Umbilical cord (tissue), 2 donors: ENCODE results near the gene FRS2. TPM values are rescaled to one million over a fixed set of nuclear protein-coding genes. Genes with fewer than 3 reads are reported as not detected.
A peak's percentile ranks its signal among the peaks of the same experiment; 100 is the strongest.
"Not testable (repeated sequence)": the region's sequence is repeated elsewhere in the genome, so short reads cannot be mapped to it uniquely, and the experiment has no call there.

Experiments used
- DNase-seq: peaks from one replicate; pipeline ENCODE4 v3.0.0-alpha.2; 2015; ENCODE audit warnings: low spot score
- total RNA-seq: library from RNA; depleted of rRNA; stranded (reverse); fragments of >200 nt; gene quantifications from one replicate; pipeline ENCODE4 v1.2.3, GENCODE V29; 2014; ENCODE audit warnings: low replicate concordance; ENCODE audit not compliant: insufficient read depth

The FRS2 gene
- total RNA-seq, 1 donor from 2014 or later: 84.0 TPM

DNA sequence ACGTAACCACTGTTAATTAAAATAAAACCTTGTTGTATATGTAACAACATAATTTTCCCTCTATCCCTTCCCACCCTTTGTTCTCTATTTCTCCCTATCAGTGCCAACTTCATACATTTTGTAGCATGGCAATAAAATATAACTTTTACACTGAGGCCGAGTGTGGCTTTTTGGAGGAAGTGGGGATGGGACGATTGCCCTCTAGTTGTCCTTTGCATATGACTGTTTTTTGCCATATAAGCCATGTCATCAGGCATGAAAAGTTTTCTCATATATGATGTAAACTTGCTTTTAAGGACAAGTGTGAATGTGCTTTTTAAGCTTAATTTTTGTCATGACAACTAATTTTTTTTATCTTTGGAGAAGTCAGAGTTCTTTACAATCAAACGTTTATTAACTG lies 108.8 kb downstream of the FRS2 start:
- DNase-seq: no peak

DNA sequence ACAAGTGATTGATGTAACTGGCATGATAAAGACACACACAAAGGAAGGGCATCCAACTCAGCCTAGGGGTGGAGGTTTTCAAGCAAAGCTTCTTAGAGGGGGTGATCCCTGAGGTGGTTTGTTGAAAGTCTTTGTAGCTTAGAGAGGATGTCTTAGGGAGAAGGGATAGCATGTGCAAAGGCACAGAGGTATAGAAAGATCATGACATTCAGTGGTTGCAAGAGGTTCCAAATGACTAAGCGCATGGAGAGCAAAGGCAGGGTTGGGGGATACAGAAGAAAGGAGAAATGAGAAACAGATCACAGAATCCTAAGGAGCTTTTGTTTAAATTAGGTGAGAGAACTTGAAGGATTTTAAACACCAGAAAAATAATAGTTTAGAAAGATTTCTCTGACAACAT lies 109.9 kb downstream of the FRS2 start:
- no peak for DNase-seq

DNA sequence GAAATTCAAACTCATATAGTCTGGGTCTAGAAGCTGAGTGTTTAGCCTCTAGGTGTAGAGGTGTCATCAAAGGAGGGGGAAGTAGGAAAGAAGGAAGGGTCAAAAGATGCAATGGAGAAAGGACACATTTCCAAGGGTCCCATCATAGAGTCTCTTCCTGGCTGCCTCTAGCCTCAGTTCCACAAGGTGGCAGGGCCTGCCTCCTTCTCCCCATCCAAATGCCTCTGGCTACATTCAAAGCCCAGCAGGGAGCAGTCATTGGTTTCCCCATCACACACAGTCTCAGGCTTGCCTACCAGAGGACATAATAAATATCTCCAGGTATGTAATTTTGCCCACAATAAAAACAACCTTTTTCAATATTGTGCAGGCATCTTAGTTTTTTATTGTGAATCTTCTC lies 113.0 kb downstream of the FRS2 start:
- DNase-seq: peak; percentile 20

DNA sequence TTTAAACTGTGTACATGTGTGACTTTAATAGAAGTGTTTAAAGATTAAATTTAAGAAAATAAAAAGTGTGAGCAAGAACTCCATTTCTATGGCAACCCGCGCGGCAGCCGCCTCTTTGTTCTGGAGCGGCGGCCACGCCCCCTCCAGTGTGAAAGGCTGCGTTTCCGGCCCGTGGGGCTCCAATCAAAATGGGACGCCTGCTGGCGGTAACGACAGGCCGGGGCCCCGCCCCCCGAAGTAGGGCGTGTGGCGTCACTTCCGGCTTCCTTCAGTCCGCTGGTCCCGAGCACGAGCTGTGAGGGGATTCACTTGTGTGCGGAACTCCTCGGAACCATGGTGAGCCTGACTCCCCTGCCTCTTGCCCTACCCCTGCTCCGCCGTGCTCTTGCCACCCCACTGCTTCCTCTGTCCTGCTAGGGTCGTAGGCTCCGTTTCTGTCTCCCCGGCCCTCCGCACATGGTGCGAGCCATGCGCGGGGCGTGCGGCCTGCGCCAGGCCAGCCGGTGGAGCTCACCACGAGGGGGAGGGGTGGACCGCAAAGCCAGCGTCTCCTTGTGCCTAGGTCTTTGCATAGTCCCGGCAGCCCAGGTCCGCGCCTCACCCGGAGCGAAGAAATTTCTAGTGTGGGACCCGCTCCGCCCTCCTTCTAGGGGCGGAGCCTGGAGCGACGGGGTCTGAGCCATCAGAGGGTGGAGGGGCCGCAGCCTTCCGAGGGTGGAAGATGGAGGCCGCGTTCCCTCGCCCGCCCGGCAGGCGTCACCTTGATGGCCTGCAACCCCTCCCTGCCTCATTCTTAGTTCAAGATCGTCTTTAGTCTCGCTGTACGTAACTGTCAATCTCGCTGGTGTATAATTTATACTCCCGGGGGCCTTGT lies 115.2 kb downstream of the FRS2 start, which contains the start of gene CCT2:
Gene CCT2 (plus strand): TSS at position 271 of the 874 bp plus-strand sequence. CDS start 63 bp downstream, at position 334.
- peak; percentile 98 for DNase-seq

DNA sequence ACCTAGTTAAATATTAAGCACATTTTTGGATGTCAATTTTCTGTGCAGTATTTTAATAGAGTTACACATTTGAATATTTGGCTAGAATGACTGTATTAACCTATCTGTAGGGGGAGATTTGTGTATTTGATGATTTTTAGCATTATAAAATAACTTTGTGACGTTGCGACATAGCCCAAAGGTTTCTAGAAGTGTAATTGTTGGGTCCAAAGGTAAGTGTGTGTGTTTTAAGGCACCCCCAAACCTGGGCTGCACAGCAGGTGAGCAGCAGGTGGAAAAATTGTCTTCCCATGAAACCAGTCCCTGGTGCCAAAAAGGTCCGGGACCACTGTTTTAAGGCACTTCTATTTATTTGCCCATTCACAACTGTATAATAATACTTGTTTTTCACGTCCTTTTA lies 118.3 kb downstream of the FRS2 start:
- DNase-seq: no peak

DNA sequence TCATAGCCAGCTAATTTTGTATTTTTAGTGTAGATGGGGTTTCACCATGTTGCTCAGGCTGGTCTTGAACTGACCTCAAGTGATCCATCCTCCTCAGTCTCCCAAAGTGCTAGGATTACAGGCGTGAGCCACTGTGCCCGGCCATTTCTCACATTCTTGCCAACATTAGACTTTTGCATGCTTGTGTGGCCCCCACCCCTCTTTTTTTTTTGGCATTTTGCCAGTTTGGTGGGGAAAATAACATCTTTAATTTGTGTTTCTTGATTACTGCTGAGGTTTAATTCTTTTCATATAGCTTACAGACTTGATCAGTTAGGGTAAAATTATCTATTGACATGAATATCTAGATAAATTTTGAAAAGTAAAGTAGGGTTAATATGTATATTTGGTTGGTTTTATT lies 118.9 kb downstream of the FRS2 start:
- DNase-seq: no peak

DNA sequence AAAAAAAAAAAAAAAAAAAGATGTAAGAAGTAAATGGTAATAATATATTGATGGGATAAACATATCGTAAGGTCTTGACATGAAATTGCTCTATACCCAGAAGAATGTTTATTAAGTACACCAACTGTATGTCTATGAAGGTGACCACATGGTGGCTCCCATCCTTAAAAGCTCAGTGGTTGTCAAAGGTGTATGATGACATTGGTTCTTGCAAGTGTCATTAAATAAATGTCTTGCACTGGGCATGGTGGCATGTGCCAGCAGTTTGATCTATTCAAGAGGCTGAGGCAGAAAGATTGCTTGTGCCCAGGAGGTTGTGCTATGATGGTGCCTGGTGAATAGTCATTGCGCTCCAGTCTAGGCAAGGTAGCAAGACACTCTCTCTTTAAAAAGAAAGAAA lies 125.5 kb downstream of the FRS2 start:
- DNase-seq: no peak

DNA sequence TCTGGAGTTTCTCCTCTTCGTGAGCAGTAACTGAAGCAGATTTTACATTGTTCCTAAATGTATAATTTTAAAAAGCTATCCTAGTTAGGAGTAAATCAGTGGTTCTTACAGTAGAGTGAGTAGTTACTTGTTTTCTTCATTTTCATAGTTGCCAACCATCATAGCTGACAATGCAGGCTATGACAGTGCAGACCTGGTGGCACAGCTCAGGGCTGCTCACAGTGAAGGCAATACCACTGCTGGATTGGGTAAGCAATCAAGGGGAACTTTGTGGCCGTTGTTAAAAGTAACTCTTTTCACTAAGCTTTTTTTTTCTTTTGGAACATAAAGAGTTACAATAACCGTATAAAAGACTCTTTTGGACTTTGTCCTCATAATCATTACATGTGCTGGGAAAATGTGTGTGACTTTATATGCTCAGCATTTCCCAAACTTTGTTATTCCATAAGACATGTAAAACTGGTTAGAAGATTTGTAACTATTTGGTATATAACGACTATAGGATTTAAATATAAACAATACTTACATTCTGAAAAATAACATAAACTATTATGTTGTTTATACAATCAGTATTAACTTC lies 128.1 kb downstream of the FRS2 start:
- DNase-seq: no peak

DNA sequence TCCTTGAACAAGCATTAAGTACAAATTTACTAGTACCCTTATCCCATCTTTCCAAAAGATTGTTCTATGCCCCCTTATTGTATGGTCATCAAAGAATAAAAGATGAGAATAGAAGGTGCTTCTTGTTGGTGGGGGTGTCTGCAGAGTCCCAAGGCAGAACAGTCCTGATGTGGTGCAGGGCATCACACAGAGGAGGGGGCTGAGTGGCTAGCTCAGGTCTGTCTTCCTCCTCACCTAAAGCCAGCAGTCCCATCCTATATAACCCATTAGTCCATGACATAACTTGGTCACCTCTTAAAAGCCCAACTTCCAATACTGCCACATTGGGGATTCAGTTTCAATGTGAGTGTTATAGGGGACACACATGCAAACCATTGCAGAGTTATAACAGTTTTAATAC lies 130.6 kb downstream of the FRS2 start:
- DNase-seq: no peak

DNA sequence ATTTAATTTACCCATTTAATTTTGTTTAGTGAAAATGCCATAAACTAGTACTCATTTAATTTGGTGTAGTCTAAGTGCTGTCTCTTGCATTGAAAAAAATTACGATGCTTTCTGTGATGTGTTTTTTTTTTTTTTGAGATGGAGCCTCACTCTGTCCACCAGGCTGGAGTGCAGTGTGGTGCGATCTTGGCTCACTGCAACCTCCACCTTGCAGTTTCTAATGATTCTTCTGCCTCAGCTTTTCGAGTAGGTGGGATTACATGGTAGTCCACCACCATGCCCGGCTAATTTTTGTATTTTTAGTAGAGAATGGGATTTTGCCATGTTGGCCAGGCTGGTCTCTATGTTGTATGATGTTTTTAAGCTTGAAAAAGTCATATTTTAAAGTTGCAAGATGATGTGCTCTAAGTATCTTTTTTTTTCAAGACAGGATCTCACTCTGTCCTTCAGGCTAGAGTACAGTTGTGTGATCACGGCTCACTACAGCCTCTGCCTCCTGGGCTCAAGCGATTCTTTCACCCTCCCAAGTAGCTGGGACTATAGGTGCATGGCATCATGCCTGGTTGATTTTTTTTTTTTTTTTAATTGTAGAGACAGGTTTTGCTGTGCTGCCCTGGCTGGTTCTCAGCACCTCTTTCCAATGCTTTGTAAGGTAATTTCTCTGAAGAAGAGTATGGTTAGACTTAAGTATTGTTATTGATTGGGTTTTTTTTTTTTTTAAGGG lies 131.9 kb downstream of the FRS2 start:
- DNase-seq: no peak

DNA sequence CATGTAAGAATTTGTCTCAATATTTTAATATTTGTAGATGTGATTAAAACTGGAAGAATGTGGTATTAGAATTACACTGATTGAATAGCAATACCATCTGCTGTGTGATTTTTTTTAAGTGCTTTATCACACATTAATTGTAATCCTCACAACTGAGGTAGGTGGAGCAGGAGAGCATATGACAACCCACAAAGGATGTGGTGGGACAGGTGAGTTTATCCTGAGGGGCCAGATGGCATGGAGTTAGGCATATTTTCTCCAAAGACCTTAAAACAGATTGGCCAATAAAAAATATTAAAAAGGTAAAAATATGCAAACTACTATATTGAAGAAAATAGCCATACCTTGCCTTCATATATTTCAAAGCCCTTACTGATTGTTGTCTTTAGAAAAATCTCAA lies 132.8 kb downstream of the FRS2 start:
- no peak for DNase-seq

DNA sequence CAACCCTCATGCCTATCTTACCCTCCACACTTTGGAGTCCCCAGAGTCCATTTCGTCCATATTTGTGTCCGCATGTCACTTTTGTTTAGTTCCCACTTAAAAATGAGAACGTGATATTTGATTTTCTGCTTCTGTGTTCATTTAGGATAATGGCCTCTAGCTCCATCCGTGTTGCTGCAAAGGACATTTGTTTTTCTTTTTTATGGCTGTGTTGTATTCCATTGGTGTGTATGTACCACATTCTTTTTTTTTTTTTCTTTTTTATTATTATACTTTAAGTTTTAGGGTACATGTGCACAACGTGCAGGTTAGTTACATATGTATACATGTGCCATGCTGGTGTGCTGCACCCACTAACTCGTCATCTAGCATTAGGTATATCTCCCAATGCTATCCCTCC lies 133.4 kb downstream of the FRS2 start:
- DNase-seq: not testable (repeated sequence)

DNA sequence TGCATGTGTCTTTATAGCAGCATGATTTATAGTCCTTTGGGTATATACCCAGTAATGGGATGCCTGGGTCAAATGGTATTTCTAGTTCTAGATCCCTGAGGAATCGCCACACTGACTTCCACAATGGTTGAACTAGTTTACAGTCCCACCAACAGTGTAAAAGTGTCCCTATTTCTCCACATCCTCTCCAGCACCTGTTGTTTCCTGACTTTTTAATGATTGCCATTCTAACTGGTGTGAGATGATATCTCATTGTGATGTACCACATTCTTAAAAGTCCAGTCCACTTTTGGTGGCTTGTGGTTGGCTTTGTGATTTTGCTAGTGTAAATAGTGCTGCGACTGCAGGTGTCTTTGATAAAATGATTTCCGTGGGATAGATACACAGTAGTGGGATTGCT lies 134.1 kb downstream of the FRS2 start:
- not testable (repeated sequence) for DNase-seq

DNA sequence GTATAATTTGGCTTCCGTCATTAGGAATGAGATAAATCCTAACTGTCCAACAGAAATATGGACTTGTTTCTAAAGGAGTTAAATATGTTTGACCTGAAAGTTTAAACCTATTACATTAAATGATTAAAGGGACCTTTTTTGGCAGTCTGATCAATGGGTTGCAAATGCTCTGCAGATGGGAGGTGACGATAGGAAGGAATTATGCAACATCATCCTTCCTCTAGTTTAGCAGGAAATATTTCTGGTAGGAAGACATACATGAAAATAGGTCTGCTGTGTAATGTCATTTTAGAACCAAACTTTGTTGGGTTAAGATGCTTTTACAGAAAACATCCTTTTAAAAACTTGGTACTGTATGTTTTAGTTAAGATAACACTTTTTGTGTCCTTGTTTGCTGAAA lies 137.9 kb downstream of the FRS2 start:
- DNase-seq: peak; percentile 14

DNA sequence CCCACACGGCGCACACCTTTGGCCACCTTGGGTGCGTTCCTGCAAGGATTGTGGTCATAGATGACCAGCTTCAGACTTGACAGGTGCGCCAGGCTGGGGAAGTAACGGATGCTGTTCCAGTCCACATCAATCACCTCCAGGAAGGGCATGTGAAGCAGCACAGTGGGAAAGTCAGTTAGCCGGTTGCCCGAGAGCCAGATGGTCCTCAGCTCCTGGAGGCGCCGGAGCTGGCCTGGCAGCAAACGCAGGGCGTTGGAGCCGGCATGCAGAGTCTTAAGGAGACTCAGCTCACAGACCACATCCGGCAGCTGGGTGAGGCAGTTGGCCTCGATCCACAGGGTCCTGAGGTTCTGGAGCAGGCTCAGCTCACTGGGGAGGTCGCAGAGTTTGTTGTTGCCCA lies 139.9 kb downstream of the FRS2 start:
- no peak for DNase-seq

DNA sequence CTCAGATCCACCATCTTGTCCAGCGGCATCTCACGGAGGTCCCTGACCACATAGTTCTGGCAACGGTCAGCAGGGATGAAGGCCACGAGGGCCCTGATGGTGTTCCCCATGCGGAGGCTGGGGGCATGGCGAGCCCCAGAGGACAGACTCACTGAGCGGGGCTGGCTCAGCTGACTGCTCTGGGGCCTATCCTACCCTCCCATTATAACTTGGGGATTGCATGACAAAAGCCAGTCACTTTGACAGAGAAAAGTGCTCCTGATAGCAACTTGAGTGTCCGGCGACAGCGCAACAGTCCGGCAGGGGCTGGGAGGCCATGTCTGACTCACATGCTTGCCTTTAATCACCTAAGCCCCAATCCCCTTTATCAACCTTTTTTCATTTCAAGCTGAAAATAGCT lies 140.5 kb downstream of the FRS2 start, which contains the start of gene LRRC10:
Gene LRRC10 (minus strand): TSS at position 179 of the 400 bp plus-strand sequence. CDS start 69 bp downstream, at position 110.
- DNase-seq: no peak

DNA sequence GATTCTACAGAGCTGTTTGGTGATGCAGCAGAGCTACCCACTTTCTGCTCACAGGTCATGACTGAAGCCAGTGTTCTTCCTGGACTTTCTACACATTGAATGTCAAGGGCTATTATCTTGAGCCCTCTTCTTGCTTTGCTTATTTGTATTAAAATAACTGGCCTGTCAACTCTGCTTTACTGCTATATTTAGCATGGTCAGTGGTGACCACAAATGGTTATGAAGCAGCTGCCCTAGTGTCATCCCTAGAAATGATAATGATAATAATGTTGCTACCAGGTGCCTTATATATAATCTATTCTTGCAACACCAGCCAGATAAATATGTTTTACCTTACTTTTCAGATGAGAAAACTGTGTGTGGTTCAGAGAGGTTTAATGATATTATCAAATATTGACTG lies 143.2 kb downstream of the FRS2 start:
- no peak for DNase-seq

DNA sequence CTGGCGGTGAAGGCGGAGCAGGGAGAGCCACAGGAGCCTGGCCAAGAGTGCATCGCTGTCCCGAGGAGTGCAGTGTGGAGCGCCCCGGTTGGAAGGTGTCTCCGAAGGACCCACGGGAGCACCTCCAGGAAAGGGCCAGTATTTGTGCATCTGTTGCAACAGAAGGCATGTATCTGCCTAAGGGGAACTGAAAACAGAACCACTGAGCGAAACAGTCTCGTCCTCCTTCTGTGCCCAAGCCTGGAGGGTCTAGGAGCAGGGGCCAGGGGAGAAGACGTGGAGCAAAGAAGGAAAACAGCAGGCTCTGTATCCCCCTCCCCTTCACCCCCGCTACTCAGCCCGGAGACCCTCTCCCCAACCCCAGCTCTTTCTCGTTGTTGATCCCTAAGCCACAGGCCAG lies 145.8 kb downstream of the FRS2 start:
- no peak for DNase-seq

DNA sequence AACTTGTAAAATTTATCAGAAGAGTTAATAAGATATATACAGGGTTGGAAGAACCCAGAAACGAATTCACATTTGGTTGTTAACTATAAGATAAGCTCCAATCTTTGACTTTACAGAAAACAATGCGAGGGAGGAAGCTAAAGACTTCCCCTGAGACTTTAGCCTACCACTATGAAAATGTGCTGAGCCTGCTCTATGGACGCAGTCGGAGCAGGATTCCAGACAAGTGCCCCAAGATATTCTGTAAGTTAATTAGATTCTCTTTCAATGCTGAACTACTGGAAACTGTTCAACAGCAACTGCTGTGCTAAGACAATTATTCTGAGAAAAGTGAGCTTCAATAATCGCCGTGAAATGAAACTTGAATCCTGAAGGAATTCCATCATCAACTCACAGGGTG lies 148.9 kb downstream of the FRS2 start:
- no peak for DNase-seq

DNA sequence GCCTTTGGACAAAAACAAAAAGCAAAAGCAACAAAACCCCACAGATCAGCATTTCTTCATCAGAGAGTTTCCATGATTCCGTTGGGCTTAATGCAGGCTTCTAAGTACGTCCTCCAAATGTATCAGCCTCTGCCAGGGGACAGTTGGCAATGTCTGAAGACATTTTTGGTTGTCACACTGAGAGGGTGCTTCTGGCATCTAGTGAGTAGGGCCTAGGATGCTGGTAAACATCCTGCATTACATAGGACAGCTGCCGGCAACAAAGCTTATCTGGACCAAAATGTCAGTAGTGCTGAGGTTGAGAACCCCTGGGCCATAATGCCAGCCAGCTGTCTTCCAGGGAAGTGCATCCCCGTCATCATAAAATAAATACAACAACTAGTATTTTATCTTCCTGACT lies 149.9 kb downstream of the FRS2 start:
- peak; percentile 3 for DNase-seq

DNA sequence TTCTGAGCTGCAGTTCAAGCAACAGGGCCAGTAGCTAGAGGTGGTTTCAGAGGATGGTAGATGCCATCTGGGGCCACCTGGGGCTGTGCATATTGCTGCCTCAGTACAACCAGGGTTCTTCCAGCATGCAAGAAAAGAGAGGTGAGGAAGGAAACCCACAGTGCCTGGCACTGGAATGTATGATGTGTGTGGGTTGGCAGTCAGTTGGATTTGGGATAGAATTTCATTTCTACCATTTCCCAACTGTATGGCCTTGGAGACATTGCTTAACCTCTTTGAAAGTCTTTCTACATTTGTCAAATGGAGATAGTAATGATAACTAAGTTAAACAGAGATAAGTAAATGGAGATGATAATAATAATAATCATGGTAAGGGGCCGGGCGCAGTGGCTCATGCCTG lies 150.7 kb downstream of the FRS2 start:
- no peak for DNase-seq

DNA sequence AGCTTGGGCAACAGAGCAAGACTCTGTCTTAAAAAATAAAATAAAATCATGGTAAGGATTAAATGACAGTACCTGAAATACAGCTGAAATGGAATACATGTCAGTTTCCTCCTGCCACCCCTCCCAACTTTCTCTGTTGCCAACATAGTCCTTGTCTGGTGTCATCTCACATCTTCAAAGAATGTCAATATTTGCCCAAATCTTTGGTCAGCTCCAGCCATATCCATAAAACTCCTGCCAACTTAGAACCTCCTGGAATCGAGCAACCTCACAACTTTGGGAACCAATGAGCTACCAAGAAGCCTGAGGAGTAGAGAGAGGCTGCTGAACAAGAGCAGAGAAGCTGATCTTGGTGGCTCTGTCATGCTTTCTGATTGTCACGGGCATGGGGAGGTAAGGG lies 151.4 kb downstream of the FRS2 start:
- DNase-seq: no peak
